HG03097 (cell line): ENCODE measurements around the gene SPOPL.

Experiments used
- ATAC-seq: cut with Tn5 transposase; IDR thresholded peaks from one replicate; pipeline ENCODE4 v1.9.1; 2021; ENCODE audit not compliant: unreplicated experiment, low FRiP score

SPOPL gene

DNA sequence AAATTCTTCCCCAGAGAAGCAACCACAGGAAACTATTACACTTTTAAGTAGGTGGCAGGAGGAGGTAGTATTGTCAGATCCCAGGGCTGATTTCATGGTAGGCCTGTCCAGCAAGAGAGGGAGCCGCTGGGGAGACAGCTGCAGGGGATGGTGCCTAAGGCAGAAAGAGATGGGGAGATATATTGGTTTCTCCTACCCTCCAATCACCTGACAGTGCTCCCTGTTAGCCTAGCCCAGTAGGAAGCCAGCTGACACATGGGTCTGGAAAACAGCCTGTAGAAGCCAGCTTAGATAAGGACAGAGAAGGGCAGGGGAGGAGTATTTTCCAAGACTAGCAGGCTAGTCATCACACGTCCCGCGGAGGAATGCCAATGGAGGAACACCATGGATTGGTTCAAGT, 8.2 kb upstream of the SPOPL start:
- ATAC-seq = no peak

DNA sequence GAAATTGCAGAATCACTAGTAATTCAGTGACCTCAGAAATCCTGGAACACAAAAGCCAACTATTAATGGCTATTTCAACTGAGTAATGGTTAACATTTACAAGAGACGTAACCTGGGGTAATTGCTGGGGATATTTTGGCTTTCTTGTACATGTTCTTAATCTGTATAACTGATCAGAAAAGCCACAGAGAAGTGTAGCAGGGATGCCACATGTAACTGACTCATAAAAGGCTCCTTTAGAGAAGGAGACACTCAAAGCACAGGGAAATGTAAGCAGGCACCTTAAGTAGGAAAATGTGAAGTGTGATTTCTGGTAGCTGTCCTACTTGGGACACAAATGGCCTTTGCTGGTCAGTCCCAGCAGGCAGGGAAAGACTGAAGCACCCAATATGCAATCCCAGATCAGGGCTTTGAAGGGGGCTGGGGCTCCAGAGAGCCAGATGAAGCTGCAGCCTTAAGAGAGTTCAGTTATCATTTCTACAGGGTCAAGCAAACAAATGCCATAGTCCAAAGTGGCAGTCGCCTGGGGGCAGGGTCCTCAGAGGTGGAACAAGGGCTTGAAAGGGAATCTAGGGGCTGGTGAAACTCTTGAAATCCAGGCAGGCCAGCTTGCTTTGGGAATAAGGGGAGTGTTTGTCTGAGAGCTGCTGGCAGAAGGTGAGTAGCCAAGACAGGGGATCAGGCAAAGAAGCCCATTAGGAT, 7.2 kb upstream of the SPOPL start:
- no peak for ATAC-seq

- ATAC-seq = no peak
These were observed 6.2 kb upstream of the SPOPL start for GRCh38 chr2:138495384-138495783.

DNA sequence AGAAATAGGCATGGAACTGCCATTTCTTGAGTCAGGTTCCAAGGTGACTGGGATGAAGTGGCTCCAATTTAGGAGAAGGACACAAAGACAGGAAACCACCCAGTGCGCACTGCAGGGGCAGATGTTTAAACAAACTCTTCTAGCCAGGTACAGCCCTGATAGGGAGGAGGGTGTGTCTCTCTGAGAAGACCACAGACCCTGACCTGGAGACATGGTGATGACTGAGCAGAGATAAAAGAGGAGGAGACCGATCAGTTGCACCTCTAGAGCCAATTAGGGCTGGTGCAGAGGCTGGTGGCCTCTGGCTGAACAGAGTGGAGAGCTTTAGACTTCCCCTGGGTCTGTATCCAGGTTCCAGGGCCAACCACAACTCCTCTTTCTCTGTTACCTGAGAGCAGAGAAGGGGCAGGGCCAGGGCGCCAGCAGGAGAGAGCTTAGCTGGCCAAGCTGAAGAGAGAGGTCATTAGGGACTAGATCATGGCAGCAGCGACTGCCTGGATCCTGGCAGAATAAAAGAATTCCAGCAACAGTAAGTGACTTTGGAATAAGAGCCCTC, 5.4 kb upstream of the SPOPL start:
- ATAC-seq = no peak

DNA sequence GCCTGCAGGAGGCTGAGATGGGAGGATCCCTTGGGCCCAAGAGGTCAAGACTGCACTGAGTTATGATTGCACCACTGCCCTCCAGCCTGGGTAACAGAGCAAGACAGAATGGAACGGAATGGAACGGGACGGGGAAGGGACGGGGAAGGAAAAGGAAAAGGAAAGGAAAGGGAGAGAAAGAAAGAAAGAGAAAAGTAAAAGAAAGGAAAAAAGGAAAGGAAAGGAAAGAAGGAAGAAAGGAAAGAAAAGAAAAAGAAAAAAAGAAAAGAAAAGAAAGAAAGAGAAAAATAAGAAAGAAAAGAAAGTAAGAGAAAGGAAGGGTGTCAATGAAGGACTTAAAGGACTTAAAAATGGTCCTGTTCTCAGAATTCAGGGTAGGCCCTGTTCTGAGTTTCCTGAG, 4.3 kb upstream of the SPOPL start:
- no peak for ATAC-seq

DNA sequence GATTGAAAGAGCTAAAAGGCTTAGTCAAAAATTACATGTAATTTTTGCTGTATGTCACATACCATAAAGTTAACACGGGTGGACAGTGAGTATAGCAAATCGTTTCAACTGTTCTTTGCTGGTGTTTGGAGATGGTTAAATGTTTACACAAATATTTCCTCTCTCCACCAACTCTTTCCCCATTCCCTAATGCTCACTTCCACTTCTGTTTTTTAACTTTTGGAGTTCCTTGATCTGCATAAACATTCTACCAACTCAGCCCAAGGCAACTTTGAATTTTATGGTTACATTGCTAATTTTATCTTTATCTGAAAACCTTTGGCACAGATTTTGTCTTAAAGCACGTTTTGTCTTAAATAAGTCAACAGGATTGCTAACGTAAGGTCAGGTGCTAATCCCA, 1.9 kb upstream of the SPOPL start:
- ATAC-seq = no peak

DNA sequence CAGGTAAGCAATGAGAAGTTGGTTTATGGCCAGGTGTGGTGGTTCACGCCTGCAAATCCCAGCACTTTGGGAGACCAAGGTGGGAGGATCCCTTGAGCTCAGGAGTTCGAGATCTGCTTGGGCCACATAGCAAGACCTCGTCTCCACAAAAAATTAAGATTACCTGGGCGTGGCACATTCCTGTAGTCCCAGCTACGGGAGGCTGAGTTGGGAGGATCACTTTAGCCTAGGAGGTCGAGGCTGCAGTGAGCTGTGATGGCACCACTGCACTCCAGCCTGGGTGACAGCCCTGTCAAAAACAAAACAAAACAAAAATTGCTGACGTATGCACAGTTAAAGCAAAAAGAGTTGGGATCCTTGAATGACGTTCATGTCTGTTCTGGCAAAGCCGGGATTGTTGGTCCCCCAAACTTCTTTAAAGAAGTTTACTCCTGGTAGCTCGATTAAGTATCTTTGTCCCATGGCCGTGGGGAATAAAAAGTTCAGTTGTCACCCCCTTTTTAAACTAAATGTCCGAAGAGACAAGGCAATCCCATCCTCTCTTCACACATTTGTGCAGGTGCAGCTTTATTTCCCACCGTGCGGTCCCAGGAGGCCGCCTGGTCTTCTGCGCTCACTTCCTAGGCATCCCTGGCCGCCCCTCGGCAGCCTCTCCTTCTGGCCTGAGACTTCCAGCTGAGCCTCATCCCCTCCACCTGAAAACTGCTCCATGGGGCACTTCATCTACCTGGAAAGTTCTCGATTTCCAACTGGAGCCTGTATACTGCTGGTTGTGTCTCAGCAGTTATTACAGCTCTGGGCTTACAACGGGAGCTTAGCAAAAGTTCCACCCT, 762 bp upstream of the SPOPL start:
- no peak for ATAC-seq

DNA sequence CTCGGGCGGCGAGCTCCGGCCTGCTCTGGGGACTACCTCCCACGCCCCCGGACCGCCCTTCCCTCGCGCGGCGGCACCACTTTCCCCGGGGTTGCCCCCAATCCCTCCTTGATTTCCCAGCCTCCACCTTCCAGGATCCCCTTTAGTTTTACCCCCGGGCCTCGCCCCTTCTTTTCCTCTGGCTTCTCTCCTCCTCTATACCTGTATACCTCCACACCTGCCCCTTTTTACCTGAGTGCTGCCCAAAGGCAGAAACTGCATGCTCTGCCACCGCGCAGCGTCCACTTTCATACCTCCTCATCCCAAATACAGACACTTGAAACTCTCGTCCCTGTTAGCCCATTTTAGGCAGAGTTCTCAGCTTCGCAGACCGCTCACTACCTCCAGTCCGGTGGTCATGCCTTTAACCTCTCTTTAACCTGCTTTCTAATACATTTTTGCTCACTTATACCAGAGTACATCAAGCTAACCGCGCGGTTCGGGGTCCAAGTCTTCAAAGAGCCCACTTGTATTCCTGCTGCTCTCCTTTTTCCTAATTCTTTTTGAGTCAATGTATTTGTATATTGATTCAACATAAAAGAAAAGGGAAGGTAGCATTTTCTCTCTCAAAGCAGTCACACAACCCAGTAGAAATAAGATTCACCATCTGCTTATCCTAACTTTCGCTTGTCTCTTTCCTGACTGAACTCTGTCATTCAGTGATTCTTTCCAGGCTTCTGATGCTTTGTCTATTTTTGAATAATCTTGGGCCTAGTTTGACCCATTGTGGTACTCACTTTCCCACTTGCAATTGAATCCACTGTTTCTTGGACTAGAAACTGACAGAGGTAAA, 901 bp downstream of the SPOPL start:
- no peak for ATAC-seq

GRCh38 chr2:138503087-138503442, 1.5 kb downstream of the SPOPL start:
- no peak for ATAC-seq

- no peak for ATAC-seq
These were observed 2.1 kb downstream of the SPOPL start for GRCh38 chr2:138503652-138504051.

DNA sequence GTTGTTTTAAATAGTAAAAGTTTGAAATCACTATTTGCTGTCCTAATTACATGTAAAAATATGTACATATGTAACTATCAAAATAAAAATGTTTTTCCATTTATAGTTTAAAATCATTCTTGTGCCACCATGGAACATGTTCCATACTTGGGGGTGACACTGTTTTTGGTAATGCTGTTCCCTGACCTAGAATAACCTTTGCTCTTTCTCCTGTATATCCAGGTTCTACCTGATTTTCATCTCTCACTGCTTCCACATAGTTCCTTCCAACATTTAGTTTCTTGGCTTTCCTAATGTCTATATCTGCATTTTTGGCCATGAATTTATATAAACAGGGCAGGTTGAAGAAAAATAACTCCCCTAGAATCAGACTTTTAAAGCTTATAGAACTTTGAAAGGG, 2.5 kb downstream of the SPOPL start:
- no peak for ATAC-seq

DNA sequence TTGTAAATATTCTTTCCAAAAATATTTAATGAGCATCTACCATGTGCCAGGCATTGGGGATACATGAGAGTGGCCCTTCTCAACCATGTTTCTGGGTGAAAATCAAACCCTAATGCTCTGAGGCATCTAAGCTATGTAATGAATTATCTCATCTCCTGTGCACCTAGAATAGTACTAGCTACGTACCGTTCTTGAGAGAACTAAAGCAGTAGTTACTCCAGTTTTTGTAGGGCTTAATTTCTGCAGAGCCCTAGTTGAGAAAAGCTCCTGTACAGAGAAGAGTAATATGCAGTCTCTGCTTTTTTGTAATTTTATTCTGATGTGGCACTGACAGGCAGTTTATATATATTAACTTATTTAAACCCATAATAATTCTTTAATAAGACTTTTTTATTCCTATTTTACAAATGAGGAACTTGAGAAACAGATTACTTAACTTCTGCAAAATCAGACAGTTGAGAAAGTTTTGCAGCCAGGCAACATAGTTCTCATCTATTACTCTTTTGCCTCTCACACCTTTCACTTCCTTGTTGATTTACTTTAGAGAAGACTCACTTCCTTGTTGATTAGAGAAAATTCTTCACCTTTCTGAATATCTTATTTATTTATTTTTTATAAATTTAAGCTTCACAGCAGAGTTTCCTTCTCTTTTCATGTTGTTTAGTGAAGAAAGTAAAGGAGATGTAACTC, 3.1 kb downstream of the SPOPL start:
- ATAC-seq = no peak

GRCh38 chr2:138507267-138507666, 5.7 kb downstream of the SPOPL start:
- ATAC-seq = no peak

GRCh38 chr2:138510319-138510718, 8.7 kb downstream of the SPOPL start:
- ATAC-seq = no peak

- ATAC-seq = no peak
These were observed 11.1 kb downstream of the SPOPL start for GRCh38 chr2:138512672-138513071.

- no peak for ATAC-seq
These were observed 12.6 kb downstream of the SPOPL start for GRCh38 chr2:138514173-138514572.

GRCh38 chr2:138515092-138515491, 13.5 kb downstream of the SPOPL start:
- ATAC-seq = no peak

- ATAC-seq = no peak
These were observed 14.6 kb downstream of the SPOPL start for GRCh38 chr2:138516030-138516704.

DNA sequence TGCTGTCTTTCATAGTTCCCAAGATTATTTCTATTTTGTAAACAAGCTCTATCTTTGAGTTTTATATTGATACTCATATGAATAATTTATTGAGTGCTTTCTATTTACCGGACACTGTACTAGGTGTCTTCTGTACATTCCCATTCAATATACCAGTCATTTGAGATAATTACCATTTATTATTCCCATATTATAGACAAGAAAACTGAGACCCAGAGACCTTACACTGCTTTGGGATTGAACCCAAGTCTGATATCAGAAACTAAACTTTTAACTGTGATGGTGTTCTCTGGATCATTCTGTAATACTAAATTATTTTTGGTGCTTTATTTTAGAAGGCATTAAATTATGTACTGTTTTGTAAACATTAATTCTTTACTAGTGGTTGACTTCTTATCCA, 17.3 kb downstream of the SPOPL start:
- ATAC-seq = no peak

DNA sequence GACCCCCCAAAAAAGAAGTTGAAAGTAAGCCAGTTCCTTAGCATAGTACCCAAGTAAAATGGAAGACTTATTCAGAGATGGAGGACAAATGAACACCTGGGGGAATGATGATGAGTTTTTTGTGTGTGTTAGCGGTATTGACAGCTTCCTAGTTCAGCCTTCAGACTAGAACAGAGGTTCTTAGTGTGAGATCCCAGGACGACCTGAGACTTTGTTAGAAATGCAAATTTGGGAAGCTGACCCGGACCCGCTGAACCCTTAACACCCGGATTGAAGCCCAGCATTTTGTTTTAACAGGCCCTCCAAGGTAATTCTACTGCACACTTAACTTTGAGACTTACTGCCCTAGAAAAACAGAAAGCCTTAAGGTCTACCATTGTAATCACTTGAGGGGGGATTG, 20.3 kb downstream of the SPOPL start:
- no peak for ATAC-seq
